Trophoblast cell (in vitro differentiated cells and primary cell): Measurements from ENCODE around the gene GMIP.

Experiments
- DNase-seq, 2 donors: peaks; one replicate each; pipeline ENCODE4 v3.0.0-alpha.2; 2016
- H2AFZ ChIP-seq: 2 replicates; pipeline ENCODE4 v1.6.1; 2013; ENCODE audit warnings: low read length, moderate library complexity, mild to moderate bottlenecking; ENCODE audit not compliant: insufficient read depth, poor library complexity
- H2AK5ac ChIP-seq: 2 replicates; pipeline ENCODE4 v1.6.1; 2013; ENCODE audit warnings: mild to moderate bottlenecking, low read length
- H2BK120ac ChIP-seq: 2 replicates; pipeline ENCODE4 v1.6.1; 2013; ENCODE audit warnings: low read length, mild to moderate bottlenecking, moderate library complexity; ENCODE audit not compliant: insufficient read depth, poor library complexity
- H2BK12ac ChIP-seq: 2 replicates; pipeline ENCODE4 v1.6.1; 2013; ENCODE audit warnings: mild to moderate bottlenecking, low read length, moderate library complexity
- H2BK5ac ChIP-seq: 2 replicates; pipeline ENCODE4 v1.6.1; 2013; ENCODE audit warnings: low read length, low read depth, moderate library complexity, mild to moderate bottlenecking; ENCODE audit not compliant: poor library complexity
- H3K14ac ChIP-seq: 2 replicates; pipeline ENCODE4 v1.6.1; 2013; ENCODE audit warnings: mild to moderate bottlenecking, low read length
- H3K18ac ChIP-seq: 2 replicates; pipeline ENCODE4 v1.6.1; 2013; ENCODE audit warnings: mild to moderate bottlenecking, low read length
- H3K23ac ChIP-seq: 2 replicates; pipeline ENCODE4 v1.6.1; 2013; ENCODE audit warnings: low read length
- H3K27ac ChIP-seq: 2 replicates; pipeline ENCODE4 v1.5.1; 2013; ENCODE audit warnings: low read depth, mild to moderate bottlenecking, inconsistent platforms, low read length, moderate library complexity
- H3K27me3 ChIP-seq: 2 replicates; pipeline ENCODE4 v1.6.1; 2013; ENCODE audit warnings: inconsistent platforms, mild to moderate bottlenecking, low read length, moderate library complexity; ENCODE audit not compliant: insufficient read depth
- H3K36me3 ChIP-seq, 2 experiments: 1 replicate in 1 of 2; 2 replicates in 1 of 2; pipeline ENCODE4 v1.6.1; 2013; ENCODE audit warnings: low read length in 2 of 2, mild to moderate bottlenecking in 2 of 2, moderate library complexity in 1 of 2; ENCODE audit not compliant: insufficient read depth in 2 of 2, control insufficient read depth in 1 of 2
- H3K4ac ChIP-seq: 2 replicates; pipeline ENCODE4 v1.6.1; 2013; ENCODE audit warnings: low read depth, mild to moderate bottlenecking, low read length, moderate library complexity
- H3K4me1 ChIP-seq, 2 experiments: 1 replicate in 1 of 2; 2 replicates in 1 of 2; pipeline ENCODE4 v1.6.1; 2013; ENCODE audit warnings: low read length in 2 of 2, mild to moderate bottlenecking in 2 of 2, moderate library complexity in 1 of 2; ENCODE audit not compliant: insufficient read depth in 2 of 2, control insufficient read depth in 1 of 2
- H3K4me2 ChIP-seq: 2 replicates; pipeline ENCODE4 v1.6.1; 2013; ENCODE audit warnings: inconsistent platforms, mild to moderate bottlenecking, low read length, moderate library complexity
- H3K4me3 ChIP-seq: 2 replicates; pipeline ENCODE4 v1.5.1; 2013; ENCODE audit warnings: mild to moderate bottlenecking, low read depth, low read length, inconsistent platforms
- H3K79me1 ChIP-seq: one replicate; pipeline ENCODE4 v1.6.1; 2013; ENCODE audit warnings: low read length
- H3K79me2 ChIP-seq: 2 replicates; pipeline ENCODE4 v1.6.1; 2013; ENCODE audit warnings: low read length, mild to moderate bottlenecking; ENCODE audit not compliant: control insufficient read depth, insufficient read depth, poor library complexity
- H3K9ac ChIP-seq: 2 replicates; pipeline ENCODE4 v1.6.1; 2013; ENCODE audit warnings: mild to moderate bottlenecking, low read length
- H3K9me3 ChIP-seq: 2 replicates; pipeline ENCODE4 v1.6.1; 2013; ENCODE audit warnings: low read depth, mild to moderate bottlenecking, control low read depth, inconsistent platforms, low read length; ENCODE audit not compliant: insufficient read depth
- H4K12ac ChIP-seq: 2 replicates; pipeline ENCODE4 v1.6.1; 2013; ENCODE audit warnings: low read depth, mild to moderate bottlenecking, low read length, moderate library complexity
- H4K8ac ChIP-seq: 2 replicates; pipeline ENCODE4 v1.6.1; 2013; ENCODE audit warnings: low read depth, mild to moderate bottlenecking, low read length, moderate library complexity
- H4K91ac ChIP-seq: one replicate; pipeline ENCODE4 v1.6.1; 2013; ENCODE audit warnings: low read depth, mild to moderate bottlenecking, low read length, moderate library complexity
- WGBS: extraction: QIAGEN DNeasy Blood & Tissue Kit; methylation state at CpG from one replicate; pipeline ENCODE4 v1.1.7; 2013; ENCODE audit warnings: missing lambda C conversion rate; ENCODE audit not compliant: insufficient read length, insufficient coverage; ENCODE audit errors: extremely low coverage; 5-methylcytosine and 5-hydroxymethylcytosine counted together

GMIP gene

DNA sequence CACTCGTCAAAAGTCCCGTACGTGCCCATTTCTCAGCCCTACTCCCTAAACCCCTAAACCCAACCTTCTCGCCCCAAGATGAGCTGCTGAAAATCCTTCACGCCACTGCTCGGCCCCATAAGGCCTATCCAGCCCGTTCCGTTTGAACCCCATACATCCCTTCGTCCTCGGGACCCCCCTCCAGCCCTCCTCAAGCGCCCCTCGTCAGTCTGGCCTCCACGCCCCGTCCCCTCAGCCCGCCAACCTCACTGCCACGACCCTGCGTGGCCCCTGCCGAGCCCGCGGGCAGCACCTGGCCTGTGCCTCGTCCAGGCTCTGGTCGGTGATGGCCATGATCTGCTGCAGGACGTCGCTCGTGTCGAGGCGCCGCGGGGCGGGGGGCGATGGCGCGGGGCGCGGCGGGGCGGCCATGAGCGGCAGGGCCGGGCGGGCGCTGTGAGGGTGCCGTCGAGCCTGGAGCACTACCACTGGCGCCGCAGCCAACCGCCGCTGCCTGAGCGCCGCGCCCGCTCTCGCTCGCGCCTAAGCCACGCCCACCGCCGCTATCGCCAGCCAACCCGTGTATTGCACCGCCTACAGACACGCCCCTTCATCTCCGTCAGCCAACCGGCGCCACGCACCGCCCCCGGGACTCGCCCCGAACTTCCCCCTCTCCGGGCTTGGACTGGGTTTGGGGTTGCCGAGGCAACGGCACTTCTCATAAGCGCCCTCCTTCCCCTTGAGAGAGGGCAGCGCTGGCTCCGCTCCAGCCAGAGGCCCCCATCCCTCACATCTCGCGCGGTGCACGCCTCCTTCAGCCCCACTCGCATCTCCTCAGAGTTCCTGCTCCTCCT, 25.0 kb downstream of the GMIP start, which contains the start of gene PBX4:
Gene PBX4 (minus strand): TSS at position 469 of the 833 bp plus-strand sequence. CDS start 58 bp downstream, at position 411.
- Histone ChIP-seq H3K79me2 (no peaks in the 10 kb centered on the region), H3K36me3 (peaks cover 2 to 5% of the 10 kb centered on the region in 2 experiments), H3K79me1 (no peaks in the 10 kb centered on the region), H4K8ac (peak within 1 kb of the TSS; percentile 64), H4K12ac (no peak within 1 kb of the TSS), H2AK5ac (no peak within 1 kb of the TSS), H3K4me2 (peak within 1 kb of the TSS; percentile 97), H3K27me3 (no peaks in the 10 kb centered on the region), H3K4me1 (peaks cover 7 to 11% of the 10 kb centered on the region in 2 experiments), H2BK12ac (no peak within 1 kb of the TSS), H2BK5ac (no peak within 1 kb of the TSS), H3K27ac (no peak within 1 kb of the TSS), H3K14ac (peak within 1 kb of the TSS; percentile 8), H2BK120ac (no peak within 1 kb of the TSS), H4K91ac (no peak within 1 kb of the TSS), H3K18ac (peak within 1 kb of the TSS; percentile 27), H3K4ac (no peak within 1 kb of the TSS), H3K9me3 (no peaks in the 10 kb centered on the region), H3K4me3 (peak within 1 kb of the TSS; percentile 67), H2AFZ (peak within 1 kb of the TSS; percentile 73), H3K9ac (peak within 1 kb of the TSS; percentile 36), H3K23ac (no peak within 1 kb of the TSS)
- peak; percentile 97 to 98 for DNase-seq
- no CpG with 5 or more reads among the region's 80 CpGs for WGBS

DNA sequence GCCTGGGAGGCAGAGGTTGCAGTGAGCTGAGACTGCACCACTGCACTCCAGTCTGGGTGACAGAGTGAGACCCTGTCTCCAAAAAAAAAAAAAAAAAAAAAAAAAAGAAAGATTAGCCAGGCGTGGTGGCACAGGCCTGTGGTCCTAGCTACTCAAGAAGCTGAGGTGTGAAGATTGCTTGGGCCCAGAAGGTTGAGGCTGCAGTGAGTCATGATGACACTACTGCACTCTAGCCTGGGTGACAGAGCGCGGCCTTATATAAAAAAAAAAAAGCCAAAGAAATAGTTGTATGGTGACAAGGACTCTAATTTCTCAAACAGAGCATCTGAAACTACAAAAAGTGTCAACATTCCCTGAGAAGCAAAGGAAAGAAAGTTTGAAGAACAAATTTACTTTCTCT, 28.4 kb downstream of the GMIP start:
- H3K23ac ChIP-seq: no peak overlapping the region
- WGBS: no CpG with 5 or more reads among the region's 3 CpGs
- H3K4ac ChIP-seq: no peak overlapping the region
- H4K91ac ChIP-seq: no peak overlapping the region
- no peak overlapping the region for H2BK5ac ChIP-seq
- no peak overlapping the region for H3K27ac ChIP-seq
- no peak overlapping the region for H3K4me2 ChIP-seq
- H3K4me1 ChIP-seq: peaks cover 8 to 12% of the 10 kb centered on the region in 2 experiments
- H3K14ac ChIP-seq: no peak overlapping the region
- peak; percentile 58 to 63 for DNase-seq
- H3K79me1 ChIP-seq: no peaks in the 10 kb centered on the region
- no peak overlapping the region for H2AFZ ChIP-seq
- H2BK12ac ChIP-seq: no peak overlapping the region
- no peak overlapping the region for H2BK120ac ChIP-seq
- no peak overlapping the region for H3K18ac ChIP-seq
- no peaks in the 10 kb centered on the region for H3K9me3 ChIP-seq
- H3K79me2 ChIP-seq: no peaks in the 10 kb centered on the region
- H4K8ac ChIP-seq: no peak overlapping the region
- no peak overlapping the region for H3K4me3 ChIP-seq
- H2AK5ac ChIP-seq: no peak overlapping the region
- H3K36me3 ChIP-seq: no peaks in the 10 kb centered on the region
- H3K9ac ChIP-seq: no peak overlapping the region
- no peaks in the 10 kb centered on the region for H3K27me3 ChIP-seq
- H4K12ac ChIP-seq: no peak overlapping the region

DNA sequence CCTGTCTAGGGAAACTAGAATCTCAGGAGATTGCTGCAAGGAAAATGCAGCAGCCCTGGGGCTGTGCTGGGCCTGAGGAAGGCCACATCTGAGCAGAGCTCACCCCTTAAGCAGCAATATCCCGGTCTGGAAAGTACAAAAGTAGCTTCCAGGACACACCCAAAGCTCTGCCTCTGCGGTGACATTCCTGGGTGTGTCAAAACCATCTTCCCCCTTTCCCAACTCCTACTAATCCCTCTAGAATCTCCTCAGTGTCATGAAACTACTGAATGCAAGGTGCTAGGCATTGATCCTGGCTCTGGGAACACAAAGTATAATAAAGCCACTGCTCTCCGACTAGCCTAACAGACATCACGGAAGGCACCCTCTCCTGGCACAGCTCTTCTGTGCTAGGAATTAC, 30.0 kb downstream of the GMIP start:
- H3K79me2 ChIP-seq: no peaks in the 10 kb centered on the region
- no CpG with 5 or more reads among the region's 4 CpGs for WGBS
- no peak overlapping the region for H3K18ac ChIP-seq
- H3K9ac ChIP-seq: no peak overlapping the region
- no peak overlapping the region for H2AK5ac ChIP-seq
- H3K4me2 ChIP-seq: no peak overlapping the region
- H3K36me3 ChIP-seq: no peaks in the 10 kb centered on the region
- H2AFZ ChIP-seq: no peak overlapping the region
- DNase-seq: peak; percentile 96
- no peak overlapping the region for H4K12ac ChIP-seq
- no peak overlapping the region for H3K23ac ChIP-seq
- no peak overlapping the region for H3K27ac ChIP-seq
- peaks cover 8 to 9% of the 10 kb centered on the region in 2 experiments for H3K4me1 ChIP-seq
- no peaks in the 10 kb centered on the region for H3K27me3 ChIP-seq
- no peak overlapping the region for H3K4ac ChIP-seq
- no peak overlapping the region for H4K91ac ChIP-seq
- no peak overlapping the region for H3K4me3 ChIP-seq
- no peak overlapping the region for H2BK120ac ChIP-seq
- H4K8ac ChIP-seq: no peak overlapping the region
- H3K9me3 ChIP-seq: no peaks in the 10 kb centered on the region
- no peaks in the 10 kb centered on the region for H3K79me1 ChIP-seq
- H2BK5ac ChIP-seq: no peak overlapping the region
- H2BK12ac ChIP-seq: no peak overlapping the region
- no peak overlapping the region for H3K14ac ChIP-seq

DNA sequence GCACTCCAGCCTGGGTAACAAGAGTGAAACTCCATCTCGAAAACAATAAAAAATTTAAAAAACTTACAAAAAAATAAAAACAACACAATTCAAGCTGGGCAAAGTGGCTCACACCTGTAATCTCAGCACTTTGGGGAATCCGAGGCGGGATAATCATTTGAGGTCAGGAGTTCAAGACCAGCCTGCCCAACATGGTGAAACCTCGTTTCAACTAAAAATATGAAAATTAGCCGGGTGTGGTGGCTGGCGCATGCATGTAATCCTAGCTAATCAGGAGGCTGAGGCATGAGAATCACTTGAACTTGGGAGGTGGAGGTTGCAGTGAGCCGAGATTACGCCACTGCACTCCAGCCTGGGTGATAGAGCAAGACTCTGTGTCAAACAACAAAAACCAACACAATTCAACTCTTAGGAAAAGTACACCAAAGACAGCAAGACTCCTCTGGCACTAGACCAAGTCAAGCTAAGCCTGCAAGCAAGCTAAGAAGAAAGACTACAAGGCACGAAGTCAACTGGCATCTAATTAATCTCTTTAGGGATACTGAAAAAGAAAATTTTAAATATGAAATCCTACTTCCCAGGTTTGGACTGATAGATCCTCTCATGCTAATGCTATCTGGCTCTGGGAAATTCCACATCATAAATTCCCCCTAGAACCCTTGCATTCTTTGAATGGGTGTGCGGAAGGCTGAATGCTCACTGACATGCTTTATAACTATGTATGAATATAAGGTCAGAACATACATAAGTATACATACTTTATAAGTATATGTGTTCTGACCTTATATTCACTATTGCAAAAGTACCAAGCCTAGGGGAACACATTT, 32.9 kb downstream of the GMIP start:
- no peak overlapping the region for H2BK12ac ChIP-seq
- no peaks in the 10 kb centered on the region for H3K79me2 ChIP-seq
- no peak overlapping the region for H4K12ac ChIP-seq
- no peaks in the 10 kb centered on the region for H3K79me1 ChIP-seq
- no peak overlapping the region for H3K9ac ChIP-seq
- H3K27me3 ChIP-seq: no peaks in the 10 kb centered on the region
- no peak overlapping the region for H3K4me2 ChIP-seq
- WGBS: no CpG with 5 or more reads among the region's 10 CpGs
- no peak overlapping the region for H2BK120ac ChIP-seq
- no peak overlapping the region for H3K18ac ChIP-seq
- peak; percentile 87 to 95 for DNase-seq
- H3K14ac ChIP-seq: no peak overlapping the region
- no peak overlapping the region for H4K8ac ChIP-seq
- H3K36me3 ChIP-seq: no peaks in the 10 kb centered on the region
- H2AFZ ChIP-seq: no peak overlapping the region
- no peak overlapping the region for H3K4me3 ChIP-seq
- H3K4me1 ChIP-seq: peaks cover 5 to 6% of the 10 kb centered on the region in 2 experiments
- no peaks in the 10 kb centered on the region for H3K9me3 ChIP-seq
- no peak overlapping the region for H3K27ac ChIP-seq
- H2BK5ac ChIP-seq: no peak overlapping the region
- H4K91ac ChIP-seq: no peak overlapping the region
- H2AK5ac ChIP-seq: no peak overlapping the region
- H3K4ac ChIP-seq: no peak overlapping the region
- H3K23ac ChIP-seq: no peak overlapping the region
